Activated T-helper 17 cell treated with anti-CD3 and anti-CD28 coated beads, Interleukin-2, amount 50 U/mL, for 72 hours (primary cell): Measurements from ENCODE around the gene LRRC37B. TPM values are rescaled to one million over a fixed set of nuclear protein-coding genes. Genes with fewer than 3 reads are reported as not detected.
"Not testable (repeated sequence)": the region's sequence is repeated elsewhere in the genome, so short reads cannot be mapped to it uniquely, and the experiment has no call there.

ENCODE experiments used
- ATAC-seq: fragments of 150-1000 bp; cut with Tn5 transposase; replicated peaks from 2 replicates; pipeline ENCODE4 v1.10.0; 2021; ENCODE audit warnings: mild to moderate bottlenecking, moderate library complexity
- H3K27ac Mint-ChIP-seq: one replicate; pipeline ENCODE4 v1.8.0; 2022; ENCODE audit warnings: mixed read lengths
- H3K27me3 Mint-ChIP-seq: one replicate; pipeline ENCODE4 v1.8.0; 2022; ENCODE audit warnings: mixed read lengths
- H3K36me3 Mint-ChIP-seq: one replicate; pipeline ENCODE4 v1.8.0; 2022; ENCODE audit warnings: low read depth, mild to moderate bottlenecking, mixed read lengths
- H3K4me1 Mint-ChIP-seq: one replicate; pipeline ENCODE4 v1.8.0; 2022; ENCODE audit warnings: mixed read lengths
- H3K4me3 Mint-ChIP-seq: one replicate; pipeline ENCODE4 v1.8.0; 2022; ENCODE audit warnings: mild to moderate bottlenecking, mixed read lengths
- H3K9me3 Mint-ChIP-seq: one replicate; pipeline ENCODE4 v1.8.0; 2022; ENCODE audit warnings: mixed read lengths
- total RNA-seq, 2 donors: library from RNA; stranded (reverse); gene quantifications; one replicate each; pipeline ENCODE4 v1.2.3, GENCODE V29; 2022

LRRC37B gene
- total RNA-seq, 2 donors from 2014 or later: 29.2 to 35.5 TPM

DNA sequence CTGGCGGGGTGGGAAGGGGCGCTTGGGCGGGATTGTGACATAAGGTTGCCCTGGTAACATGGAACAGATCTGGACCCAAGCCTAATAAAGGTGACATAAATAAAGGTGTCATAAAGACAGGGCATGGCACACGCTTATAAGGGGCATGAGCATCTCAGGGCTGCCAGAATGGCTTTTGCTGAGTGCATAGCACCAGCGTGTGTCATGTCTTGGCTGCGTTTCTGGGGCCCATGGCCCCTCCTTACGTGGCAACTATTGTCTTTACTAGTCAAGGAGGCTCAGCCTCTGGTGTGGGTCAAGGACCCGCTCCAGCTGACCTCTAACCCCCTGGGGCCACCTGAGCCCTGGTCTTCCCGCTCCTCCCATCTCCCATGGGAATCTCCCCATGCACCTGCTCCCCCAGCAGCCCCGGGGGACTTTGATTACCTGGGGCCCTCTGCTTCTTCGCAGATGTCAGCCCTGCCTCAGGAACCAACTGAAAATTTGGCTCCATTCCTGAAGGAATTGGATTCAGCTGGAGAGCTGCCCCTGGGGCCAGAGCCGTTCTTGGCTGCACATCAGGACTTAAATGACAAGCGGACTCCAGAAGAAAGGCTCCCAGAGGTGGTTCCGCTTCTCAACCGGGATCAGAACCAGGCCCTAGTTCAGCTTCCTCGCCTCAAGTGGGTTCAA is 13.9 kb downstream of the LRRC37B start:
- no peak for ATAC-seq
- H3K36me3 Mint-ChIP-seq: peaks cover 57% of the 10 kb centered on the region
- no peak overlapping the region for H3K4me3 Mint-ChIP-seq
- no peaks in the 10 kb centered on the region for H3K27me3 Mint-ChIP-seq
- H3K9me3 Mint-ChIP-seq: no peaks in the 10 kb centered on the region
- H3K4me1 Mint-ChIP-seq: peaks cover 17% of the 10 kb centered on the region
- no peak overlapping the region for H3K27ac Mint-ChIP-seq

DNA sequence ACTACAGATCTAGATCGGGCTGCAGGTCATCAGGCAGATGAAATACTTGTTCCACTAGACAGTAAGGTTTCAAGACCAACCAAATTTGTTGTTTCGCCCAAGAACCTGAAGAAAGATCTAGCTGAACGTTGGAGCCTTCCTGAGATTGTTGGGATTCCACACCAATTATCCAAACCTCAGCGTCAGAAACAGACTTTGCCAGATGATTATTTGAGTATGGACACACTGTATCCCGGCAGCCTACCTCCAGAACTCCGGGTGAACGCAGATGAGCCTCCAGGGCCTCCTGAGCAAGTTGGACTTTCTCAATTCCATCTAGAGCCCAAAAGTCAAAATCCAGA is 14.4 kb downstream of the LRRC37B start:
- peaks cover 12% of the 10 kb centered on the region for H3K4me1 Mint-ChIP-seq
- H3K27me3 Mint-ChIP-seq: no peaks in the 10 kb centered on the region
- H3K9me3 Mint-ChIP-seq: no peaks in the 10 kb centered on the region
- no peak overlapping the region for H3K4me3 Mint-ChIP-seq
- peaks cover 55% of the 10 kb centered on the region for H3K36me3 Mint-ChIP-seq
- H3K27ac Mint-ChIP-seq: no peak overlapping the region
- ATAC-seq: no peak

DNA sequence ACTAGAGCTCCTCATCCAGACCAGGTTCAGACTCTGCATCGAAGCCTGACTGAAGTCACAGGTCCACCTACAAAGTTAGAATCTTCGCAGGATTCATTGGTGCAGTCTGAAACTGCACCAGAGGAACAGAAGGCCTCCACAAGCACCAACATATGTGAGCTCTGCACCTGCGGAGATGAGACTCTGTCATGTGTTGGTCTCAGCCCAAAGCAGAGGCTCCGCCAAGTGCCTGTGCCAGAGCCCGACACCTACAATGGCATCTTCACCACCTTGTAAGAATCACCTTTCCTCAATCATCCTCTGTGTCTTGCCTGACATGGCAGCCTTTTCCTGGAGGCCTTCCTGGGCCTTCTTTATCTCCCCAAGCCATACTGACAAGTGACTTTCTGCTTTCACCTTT is 15.4 kb downstream of the LRRC37B start:
- not testable (repeated sequence) for H3K27ac Mint-ChIP-seq, H3K9me3 Mint-ChIP-seq, H3K4me3 Mint-ChIP-seq, ATAC-seq, H3K27me3 Mint-ChIP-seq, H3K4me1 Mint-ChIP-seq
- H3K36me3 Mint-ChIP-seq: peaks cover 52% of the 10 kb centered on the region

DNA sequence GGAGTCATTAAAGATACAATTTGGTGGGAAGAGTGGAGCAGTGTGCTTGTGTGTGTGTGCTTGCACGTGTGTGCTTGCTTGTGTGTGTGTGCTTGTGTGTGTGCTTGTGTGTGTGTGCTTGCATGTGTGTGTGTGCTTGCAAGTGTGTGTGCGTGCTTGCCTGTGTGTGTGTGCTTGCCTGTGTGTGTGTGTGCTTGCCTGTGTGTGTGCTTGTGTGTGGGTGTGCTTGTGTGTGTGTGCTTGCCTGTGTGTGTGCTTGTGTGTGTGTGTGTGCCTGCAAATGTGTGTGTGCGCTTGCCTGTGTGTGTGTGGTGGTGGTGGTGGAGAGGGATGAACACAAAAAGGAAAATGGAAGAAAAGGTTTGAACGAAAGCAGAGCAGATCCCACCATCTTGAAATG is 20.1 kb downstream of the LRRC37B start:
- H3K27me3 Mint-ChIP-seq, H3K9me3 Mint-ChIP-seq, H3K27ac Mint-ChIP-seq, ATAC-seq, H3K4me1 Mint-ChIP-seq, H3K4me3 Mint-ChIP-seq: not testable (repeated sequence)
- peaks cover 21% of the 10 kb centered on the region for H3K36me3 Mint-ChIP-seq

DNA sequence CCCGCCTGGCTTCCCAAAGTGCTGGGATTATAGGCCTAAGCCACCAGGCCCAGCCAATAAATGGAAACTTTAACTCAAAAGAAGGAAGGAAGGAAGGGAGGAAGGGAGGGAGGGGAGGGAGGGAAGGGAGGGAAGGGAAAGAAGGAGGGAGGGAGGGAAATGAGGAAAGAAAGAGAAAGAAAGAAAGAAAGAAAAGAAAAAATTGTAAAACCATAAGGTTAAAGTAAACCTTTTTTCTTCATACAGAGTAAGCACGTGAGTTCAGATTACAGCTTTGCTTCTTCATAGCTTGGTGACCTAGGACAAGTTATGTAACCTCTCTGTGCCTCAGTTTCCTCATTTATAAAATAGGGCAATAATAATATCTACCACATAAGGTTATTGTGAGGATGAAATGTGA is 26.0 kb downstream of the LRRC37B start:
- Mint-ChIP-seq H3K9me3 (no peaks in the 10 kb centered on the region), H3K4me3 (no peak overlapping the region), H3K27ac (no peak overlapping the region), H3K36me3 (peaks cover 47% of the 10 kb centered on the region), H3K27me3 (no peaks in the 10 kb centered on the region), H3K4me1 (no peaks in the 10 kb centered on the region)
- no peak for ATAC-seq

DNA sequence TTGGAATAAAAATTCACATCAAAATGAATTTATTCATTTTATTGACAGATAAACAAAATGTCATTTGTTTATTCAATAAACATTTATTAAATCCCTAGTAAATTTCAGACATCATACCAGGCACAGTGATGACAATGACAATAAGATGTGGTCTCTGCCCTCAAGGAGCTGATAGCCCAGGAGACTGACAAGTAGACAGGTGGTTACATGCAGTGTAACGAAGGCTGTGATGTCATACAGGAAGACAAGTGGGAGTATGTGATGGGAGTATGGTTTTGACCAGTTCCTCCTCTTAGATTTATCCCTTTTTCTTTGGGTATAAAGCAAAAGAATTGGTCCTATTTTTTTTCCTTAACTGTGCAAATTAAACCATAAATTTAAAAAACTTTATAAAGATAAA is 26.6 kb downstream of the LRRC37B start:
- H3K4me1 Mint-ChIP-seq, H3K9me3 Mint-ChIP-seq, H3K27ac Mint-ChIP-seq, H3K4me3 Mint-ChIP-seq, H3K27me3 Mint-ChIP-seq: not testable (repeated sequence)
- peak; percentile 64 for ATAC-seq
- peaks cover 47% of the 10 kb centered on the region for H3K36me3 Mint-ChIP-seq

DNA sequence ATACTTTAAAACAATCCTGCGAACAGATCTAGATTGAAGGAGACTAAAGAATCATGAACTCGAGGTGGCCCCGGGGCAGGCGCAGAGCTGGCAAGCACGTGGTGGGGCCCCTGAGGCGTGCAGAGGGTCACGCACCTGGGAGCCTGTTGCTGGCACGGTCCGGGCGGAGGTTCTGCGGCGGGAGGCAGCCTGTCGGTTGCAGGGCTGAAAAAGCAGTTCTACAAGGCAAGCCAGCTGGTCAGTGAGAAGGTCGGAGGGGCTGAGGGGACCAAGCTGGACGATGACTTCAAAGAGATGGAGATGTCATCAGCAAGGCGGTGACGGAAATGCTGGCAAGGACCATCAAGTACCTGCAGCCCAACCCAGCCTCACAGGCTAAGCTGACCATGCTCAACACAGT is 33.1 kb downstream of the LRRC37B start:
- peaks cover 38% of the 10 kb centered on the region for H3K36me3 Mint-ChIP-seq
- not testable (repeated sequence) for ATAC-seq, H3K9me3 Mint-ChIP-seq, H3K27me3 Mint-ChIP-seq, H3K4me3 Mint-ChIP-seq, H3K4me1 Mint-ChIP-seq, H3K27ac Mint-ChIP-seq

DNA sequence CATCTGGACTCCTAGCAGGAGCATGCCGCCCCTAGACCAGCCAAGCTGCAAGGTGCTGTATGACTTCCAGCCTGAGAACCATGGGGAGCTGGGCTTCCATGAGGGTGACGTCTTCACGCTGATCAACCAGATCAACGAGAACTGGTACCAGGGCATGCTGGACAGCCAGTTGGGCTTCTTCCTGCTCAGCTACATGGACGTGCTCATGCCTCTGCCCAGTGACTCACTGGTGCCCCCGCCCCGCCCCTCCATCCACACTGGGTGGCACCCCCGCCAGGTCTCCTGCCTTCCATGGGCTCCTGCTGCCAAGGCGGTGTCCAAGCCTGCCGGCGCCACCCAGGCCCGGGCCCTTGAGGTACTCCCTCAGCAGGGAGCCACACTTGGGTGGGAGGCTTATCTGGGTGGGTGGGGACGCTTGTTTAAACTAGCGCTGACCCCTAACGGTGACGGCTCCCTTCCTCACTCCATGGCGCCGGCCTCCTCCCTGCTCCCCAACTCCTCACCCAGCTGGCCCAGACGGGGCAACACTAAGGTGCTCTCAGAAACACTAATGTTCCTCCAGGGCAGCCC is 34.2 kb downstream of the LRRC37B start:
- H3K4me3 Mint-ChIP-seq, H3K4me1 Mint-ChIP-seq, H3K27me3 Mint-ChIP-seq, ATAC-seq, H3K9me3 Mint-ChIP-seq, H3K27ac Mint-ChIP-seq: not testable (repeated sequence)
- H3K36me3 Mint-ChIP-seq: peaks cover 26% of the 10 kb centered on the region

DNA sequence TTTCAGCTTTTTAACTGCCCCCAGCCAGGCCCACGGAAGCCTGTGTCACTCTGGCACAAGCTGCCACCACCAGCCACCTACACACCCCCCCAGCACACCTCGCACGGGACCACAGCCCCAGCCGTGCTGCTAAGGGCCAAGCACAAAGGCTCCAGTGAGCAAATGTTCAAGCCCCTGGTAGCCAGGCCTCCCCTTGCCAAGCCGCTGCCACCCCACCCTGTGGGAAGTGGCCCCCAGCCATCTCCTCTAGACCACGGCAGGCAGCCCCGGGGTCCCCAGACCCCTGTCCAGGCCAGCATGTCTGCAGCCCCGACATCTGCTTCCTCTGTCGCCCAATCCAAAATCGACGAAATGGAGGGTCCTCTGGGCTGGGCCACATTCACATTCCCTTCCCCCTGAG is 35.1 kb downstream of the LRRC37B start:
- not testable (repeated sequence) for H3K27ac Mint-ChIP-seq, ATAC-seq, H3K9me3 Mint-ChIP-seq, H3K27me3 Mint-ChIP-seq, H3K4me3 Mint-ChIP-seq, H3K4me1 Mint-ChIP-seq
- peaks cover 18% of the 10 kb centered on the region for H3K36me3 Mint-ChIP-seq

DNA sequence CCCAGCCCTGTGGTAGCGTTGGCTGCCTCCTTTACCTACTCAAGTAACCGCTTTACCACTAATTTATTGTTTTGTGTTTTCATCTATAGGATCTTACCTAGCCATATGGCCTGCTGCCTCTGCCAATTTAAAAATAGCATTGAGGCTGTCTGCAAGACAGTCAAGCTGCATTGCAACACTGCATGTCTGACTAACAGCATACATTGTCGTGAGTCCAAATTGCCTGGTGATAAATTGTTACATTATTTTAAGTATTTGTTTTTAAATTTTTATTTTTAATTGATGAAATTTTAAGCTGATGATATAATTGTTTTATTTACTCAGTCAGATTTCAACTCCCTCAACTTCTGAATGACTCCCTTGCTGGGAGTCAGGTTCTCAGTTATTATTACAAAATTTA is 38.4 kb downstream of the LRRC37B start:
- not testable (repeated sequence) for H3K27ac Mint-ChIP-seq, H3K4me3 Mint-ChIP-seq, H3K27me3 Mint-ChIP-seq, ATAC-seq, H3K4me1 Mint-ChIP-seq, H3K9me3 Mint-ChIP-seq
- peaks cover 13% of the 10 kb centered on the region for H3K36me3 Mint-ChIP-seq

DNA sequence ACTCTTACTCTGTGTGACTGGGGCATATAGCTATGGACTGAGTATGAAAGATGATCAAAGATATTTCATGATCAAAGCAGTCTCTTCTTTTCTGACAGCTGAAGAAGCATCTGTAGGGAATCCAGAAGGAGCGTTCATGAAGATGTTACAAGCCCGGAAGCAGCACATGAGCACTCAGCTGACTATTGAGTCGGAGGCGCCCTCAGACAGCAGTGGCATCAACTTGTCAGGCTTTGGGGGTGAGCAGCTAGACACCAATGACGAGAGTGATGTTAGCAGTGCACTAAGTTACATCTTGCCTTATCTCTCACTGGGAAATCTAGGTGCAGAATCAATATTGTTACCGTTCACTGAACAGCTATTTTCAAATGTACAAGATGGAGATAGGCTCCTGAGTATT is 40.5 kb downstream of the LRRC37B start:
- H3K4me3 Mint-ChIP-seq, H3K27me3 Mint-ChIP-seq, H3K27ac Mint-ChIP-seq, H3K4me1 Mint-ChIP-seq, H3K9me3 Mint-ChIP-seq, ATAC-seq: not testable (repeated sequence)
- peaks cover 19% of the 10 kb centered on the region for H3K36me3 Mint-ChIP-seq

DNA sequence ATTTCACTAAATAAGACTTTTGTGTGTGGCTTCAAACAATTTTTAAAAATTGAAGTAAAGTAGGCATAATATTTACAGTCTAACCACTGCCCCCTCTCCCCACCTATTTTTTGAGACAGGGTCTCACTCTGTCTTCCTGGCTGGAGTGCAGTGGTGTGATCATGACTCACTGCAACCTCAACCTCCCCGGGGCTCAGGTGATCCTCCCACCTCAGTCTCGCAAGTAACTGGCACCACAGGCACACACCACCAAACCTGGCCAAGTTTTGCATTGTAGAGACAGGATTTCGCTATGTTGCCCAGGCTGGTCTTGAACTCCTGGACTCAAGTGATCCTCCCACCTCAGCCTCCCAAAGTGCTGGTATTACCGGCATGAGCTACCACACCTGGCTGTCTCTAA is 47.8 kb downstream of the LRRC37B start:
- not testable (repeated sequence) for H3K9me3 Mint-ChIP-seq, H3K27me3 Mint-ChIP-seq, H3K4me3 Mint-ChIP-seq, H3K4me1 Mint-ChIP-seq
- Mint-ChIP-seq H3K27ac (peak overlapping the region; percentile 54), H3K36me3 (peaks cover 12% of the 10 kb centered on the region)
- peak; percentile 78 for ATAC-seq

DNA sequence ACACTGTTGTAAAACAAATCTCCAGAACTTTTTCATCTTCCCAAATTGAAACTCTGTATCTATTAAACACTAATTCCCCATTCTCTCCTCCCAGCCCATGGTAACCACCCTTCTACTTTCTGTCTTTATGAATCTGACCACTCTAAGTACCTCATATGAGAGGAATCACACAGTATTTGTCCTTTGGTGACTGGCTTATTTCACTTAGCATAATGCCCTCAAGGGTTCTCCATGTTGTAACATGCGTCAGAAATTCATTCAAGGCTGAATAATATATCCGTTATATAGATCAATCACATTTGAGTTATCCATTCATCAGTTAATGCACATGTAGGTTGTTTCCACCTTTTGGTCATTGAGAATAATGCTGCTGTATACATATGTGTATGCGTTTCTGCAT is 48.2 kb downstream of the LRRC37B start:
- not testable (repeated sequence) for H3K4me1 Mint-ChIP-seq, H3K27me3 Mint-ChIP-seq, H3K4me3 Mint-ChIP-seq, H3K36me3 Mint-ChIP-seq, H3K27ac Mint-ChIP-seq, ATAC-seq, H3K9me3 Mint-ChIP-seq

DNA sequence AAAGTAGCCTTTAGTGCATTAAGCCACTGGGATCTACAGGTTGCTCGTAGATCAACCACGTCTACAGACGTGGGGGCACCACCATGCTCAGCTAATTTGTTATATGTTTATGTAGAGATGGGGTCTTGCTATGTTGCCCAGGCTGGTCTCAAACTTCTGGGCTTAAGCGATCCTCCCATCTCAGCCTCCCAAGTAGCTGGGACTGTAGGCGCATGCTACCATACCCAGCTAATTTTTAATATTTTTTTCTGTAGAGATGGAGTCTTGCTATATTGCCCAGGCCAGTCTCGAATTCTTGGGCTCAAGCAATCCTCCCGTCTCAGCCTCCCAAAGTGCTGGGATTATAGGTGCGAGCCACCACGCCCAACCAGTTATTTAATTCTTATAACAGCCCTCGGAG is 49.3 kb downstream of the LRRC37B start:
- not testable (repeated sequence) for H3K4me1 Mint-ChIP-seq, ATAC-seq, H3K27ac Mint-ChIP-seq, H3K4me3 Mint-ChIP-seq, H3K36me3 Mint-ChIP-seq, H3K9me3 Mint-ChIP-seq, H3K27me3 Mint-ChIP-seq

DNA sequence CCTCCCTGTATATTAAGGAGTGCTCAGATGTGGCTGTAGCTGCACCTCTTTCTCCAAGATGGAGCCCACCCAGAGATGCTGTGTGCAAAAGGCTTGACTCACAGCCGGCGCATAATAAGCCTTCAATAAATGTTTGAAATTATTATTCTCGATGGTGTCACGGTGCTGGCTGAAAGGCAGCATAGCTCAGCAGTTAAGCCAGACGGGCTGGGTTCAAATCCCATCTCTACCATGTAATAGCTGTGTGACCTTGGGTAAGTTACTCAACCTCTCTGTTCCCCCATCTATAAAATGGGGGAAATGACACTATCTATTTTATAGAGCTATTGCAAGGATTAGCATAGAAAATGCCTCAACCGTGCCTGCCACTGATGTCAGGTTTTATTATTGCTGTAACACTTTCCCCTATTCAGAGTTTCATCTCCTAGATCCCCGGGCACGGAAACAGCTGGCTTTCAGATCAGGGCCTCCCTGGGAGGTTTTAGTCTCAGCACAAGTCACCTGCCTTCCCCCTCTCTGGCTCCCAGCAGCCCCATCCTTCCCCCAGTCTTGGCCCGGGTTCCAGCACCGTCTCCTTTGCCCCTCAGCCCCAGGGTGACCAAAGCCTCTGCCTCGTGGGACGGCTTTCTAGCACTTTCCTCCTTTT is 50.4 kb downstream of the LRRC37B start:
- H3K4me3 Mint-ChIP-seq, H3K27me3 Mint-ChIP-seq, H3K4me1 Mint-ChIP-seq, H3K9me3 Mint-ChIP-seq, ATAC-seq, H3K36me3 Mint-ChIP-seq, H3K27ac Mint-ChIP-seq: not testable (repeated sequence)
